HG02763 (cell line): ENCODE results near the gene FLAD1.
"Not testable (repeated sequence)": the region's sequence is repeated elsewhere in the genome, so short reads cannot be mapped to it uniquely, and the experiment has no call there.

ENCODE experiments used
- ATAC-seq: cut with Tn5 transposase; IDR thresholded peaks from one replicate; pipeline ENCODE4 v1.9.1; 2021; ENCODE audit warnings: mild to moderate bottlenecking, moderate library complexity; ENCODE audit not compliant: unreplicated experiment

FLAD1 gene

DNA sequence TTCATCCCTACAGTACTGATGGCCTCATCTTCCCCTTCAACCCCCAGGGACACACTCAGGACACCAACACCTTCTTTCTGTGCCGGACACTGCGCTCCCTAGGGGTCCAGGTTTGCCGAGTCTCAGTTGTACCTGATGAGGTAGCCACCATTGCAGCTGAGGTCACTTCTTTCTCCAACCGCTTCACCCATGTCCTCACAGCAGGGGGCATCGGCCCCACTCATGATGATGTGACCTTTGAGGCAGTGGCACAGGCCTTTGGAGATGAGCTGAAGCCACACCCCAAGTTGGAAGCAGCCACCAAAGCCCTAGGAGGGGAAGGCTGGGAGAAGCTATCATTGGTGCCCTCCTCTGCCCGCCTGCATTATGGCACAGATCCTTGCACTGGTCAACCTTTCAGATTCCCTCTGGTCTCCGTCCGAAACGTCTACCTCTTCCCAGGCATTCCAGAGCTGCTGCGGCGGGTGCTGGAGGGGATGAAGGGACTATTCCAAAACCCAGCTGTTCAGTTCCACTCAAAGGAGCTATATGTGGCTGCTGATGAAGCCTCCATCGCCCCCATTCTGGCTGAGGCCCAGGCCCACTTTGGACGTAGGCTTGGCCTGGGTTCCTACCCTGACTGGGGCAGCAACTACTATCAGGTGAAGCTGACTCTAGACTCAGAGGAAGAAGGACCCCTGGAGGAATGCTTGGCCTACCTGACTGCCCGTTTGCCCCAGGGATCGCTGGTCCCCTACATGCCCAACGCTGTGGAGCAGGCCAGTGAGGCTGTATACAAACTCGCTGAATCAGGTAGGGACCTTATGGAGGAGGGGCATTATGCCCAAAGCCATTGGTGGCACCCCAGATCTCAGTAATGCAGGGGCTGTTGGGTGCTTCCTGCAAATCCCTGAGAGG, 5.2 kb downstream of the FLAD1 start:
- no peak for ATAC-seq

DNA sequence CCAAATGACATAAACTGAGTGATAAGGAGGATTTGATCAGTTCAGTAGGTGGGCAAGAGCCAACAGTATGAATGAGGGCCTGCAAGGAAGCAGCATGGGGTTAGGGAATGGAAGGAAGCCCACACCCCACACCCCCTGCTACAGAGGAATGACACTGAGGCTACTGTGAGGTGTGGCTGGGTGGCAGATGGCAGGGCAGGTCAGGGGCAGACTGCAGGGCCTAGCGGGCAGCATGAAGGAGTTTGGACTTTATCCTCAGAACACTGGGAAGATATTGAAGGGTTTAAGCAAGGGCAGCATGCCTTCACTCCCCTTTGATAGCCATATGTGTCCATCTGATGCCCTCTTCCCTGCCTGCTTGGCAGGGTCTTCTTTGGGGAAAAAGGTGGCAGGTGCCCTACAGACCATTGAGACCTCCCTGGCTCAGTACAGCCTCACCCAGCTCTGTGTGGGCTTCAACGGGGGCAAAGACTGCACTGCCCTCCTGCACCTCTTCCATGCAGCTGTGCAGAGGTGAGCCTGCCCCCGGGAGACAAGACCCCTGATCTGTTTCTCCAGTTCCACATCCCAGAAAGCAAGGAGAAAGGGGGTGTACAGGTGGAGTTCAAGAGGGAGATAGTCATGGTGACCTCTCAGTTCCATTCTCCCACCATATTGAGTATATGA, 6.2 kb downstream of the FLAD1 start:
- ATAC-seq, result no peak

GRCh38 chr1:154990276-154990675, 7.1 kb downstream of the FLAD1 start:
- no peak for ATAC-seq

GRCh38 chr1:154992721-154993571, 9.8 kb downstream of the FLAD1 start:
- ATAC-seq, result no peak

DNA sequence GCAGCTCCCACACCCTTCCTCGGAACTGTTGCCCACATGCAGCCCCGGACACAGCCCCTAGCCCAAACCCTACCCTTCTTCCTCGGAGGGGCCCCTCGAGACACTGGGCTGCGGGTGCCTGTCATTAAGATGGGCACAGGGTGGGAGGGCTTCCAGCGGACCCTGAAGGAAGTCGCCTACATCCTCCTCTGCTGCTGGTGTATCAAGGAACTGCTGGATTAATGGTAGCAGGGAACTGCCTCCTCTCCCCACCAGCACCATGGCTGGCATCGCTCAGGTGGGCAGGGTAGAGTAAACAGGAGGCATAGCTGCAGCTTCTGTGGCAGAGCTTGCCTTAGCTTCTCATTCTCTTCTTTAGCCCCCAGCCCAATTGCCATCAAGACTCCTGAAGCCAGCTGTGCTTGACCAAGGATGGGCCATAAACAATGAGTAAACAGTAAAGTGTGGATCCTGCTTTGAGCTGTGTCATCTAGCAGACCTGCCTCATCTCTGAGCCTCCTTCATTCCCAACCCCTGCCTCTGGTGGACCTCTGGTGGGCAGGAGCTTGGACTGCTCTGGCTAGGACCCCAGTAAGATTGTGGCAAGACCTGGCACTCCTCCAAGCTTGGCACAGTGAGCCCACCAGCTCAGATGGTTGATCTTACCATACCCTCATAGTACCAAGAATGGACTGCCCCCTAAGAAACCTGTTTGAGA, 10.6 kb downstream of the FLAD1 start, which contains the start of gene LENEP:
LENEP (plus strand) TSS at position 15 of the 697 bp plus-strand sequence; CDS start at position 37, 22 bp downstream.
- no peak for ATAC-seq

- ATAC-seq, result no peak
Measured at GRCh38 chr1:154994269-154994587, 11.1 kb downstream of the FLAD1 start.

GRCh38 chr1:154994591-154994990, 11.4 kb downstream of the FLAD1 start:
- ATAC-seq, result no peak

DNA sequence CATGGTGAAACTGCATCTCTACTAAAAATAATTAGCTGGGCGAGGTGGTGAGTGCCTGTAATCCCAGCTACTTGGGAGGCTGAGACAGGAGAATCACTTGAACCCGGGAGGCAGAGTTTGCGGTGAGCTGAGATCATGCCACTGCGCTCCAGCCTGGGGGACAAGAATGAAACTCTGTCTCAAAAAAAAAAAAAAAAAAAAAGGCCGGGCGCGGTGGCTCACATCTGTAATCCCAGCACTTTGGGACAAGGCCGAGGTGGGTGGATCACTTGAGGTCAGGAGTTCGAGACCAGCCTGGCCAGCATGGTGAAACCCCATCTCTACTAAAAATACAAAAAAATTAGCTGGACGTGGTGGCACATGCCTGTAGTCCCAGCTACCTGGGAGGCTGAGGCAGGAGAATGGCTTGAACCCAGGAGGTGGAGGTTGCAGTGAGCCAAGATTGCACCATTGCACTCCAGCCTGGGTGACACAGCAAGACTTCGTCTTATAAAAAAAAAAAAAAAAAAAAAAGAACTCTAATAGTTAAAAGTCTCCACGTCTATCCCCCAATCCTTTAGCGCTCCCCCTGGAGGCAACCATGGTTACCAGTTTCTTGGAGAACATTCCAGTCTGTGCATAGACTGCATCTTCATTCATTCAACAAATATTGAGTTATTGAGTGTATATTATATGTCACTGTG, 12.3 kb downstream of the FLAD1 start:
- ATAC-seq, result not testable (repeated sequence)

GRCh38 chr1:154996966-154997701, 14.0 kb downstream of the FLAD1 start:
- no peak for ATAC-seq

DNA sequence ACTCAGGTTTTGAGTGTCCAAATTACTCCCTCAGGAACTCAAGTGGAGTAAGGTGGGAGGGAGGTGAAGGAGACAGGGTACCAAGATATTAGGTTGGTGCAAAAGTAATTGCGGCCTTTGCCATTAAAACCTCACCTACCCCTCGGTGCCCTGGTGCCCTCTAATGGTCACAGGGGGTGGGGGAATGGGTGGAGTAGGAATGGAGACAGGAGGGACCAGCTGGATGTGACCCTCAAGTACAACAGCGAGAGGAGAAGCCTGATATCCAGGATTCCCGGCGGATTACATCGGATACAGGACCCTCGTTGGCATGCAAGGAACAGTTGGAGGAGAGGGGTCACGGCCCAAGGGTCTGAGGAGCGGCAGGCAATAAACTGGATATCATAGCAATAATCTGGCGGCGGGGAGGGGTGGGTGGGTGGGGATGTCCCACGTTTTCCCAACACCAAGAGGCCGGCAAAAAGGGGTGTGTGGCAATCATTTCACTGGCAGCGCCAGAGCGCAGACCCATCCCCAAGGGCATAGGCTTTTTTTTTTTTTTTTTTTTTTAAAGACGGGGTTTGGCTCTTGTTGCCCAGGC, 15.1 kb downstream of the FLAD1 start:
- ATAC-seq, result no peak

DNA sequence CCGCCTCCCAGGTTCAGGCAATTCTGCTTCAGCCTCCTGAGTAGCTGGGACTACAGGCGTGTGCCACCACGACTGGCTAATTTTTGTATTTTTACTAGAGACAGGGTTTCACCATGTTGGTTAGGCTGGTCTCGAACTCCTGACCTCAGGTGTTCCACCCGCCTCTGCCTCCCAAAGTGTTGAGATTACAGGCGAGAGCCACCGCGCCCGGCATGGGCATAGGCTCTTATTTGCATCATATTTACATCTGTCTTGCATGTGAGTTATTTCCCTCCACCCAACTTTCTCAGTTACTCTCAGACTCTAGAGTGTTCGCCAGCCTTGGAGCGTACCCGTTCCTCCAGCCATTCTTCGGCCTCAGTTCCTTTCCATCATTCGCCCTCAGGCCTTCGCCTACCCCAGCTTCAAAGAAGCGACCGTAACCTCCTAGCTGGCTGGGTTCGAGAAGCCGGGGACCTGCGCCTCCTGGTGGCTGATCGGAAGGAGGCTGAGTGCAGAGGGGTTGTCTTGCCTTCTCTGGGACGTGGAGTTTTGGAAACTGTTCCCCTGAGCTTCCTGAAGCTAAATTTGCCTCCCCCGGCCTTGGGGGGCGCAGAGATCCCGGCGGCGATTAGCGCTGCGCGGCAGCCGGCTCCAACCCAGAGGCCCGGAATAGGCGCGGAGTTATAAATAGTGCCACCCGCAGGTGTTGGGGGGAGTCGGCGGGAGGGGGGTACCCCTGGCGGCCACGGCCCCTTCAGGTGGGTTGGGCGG, 15.8 kb downstream of the FLAD1 start:
- no peak for ATAC-seq

DNA sequence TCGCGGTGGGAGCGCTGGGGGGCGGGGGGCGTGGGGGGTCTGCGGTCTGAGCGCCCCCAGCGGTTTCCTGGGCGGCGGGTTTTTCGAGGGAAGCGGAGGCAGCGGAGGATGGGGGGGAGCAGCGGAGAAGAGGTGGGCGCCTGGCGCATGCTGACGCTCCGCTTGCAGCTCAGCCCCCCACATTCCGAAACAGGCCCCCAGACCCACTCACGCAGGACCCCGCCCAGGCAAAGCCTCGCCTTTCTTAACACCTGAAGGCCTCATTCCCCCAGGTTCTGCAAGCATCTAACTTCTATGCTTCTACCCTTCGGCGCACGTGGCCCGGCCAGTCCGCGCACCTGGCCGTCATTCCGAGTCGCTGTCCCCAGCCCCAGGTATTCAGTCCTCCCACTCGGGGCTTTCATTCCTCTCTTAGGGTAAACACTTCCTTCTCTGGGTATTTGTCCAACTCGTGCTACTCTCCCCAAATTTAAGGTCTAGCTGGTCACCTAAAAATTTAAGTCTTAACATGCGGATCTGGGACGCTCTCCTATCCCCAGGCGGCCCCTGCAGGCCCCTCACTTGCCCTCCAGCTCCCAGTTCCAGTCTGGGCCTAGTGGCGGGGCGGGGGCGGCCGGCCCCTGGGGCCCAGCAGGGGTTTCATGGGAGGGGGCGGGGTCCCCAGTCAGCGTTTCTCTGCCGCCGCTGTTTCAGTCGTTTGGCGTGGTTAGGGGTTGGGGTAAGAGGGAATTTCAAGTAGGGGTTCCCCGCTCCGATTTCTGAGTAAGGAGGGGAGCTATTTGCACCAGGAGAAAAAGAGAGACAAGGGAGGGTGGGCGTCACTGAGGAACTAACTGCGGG, 16.6 kb downstream of the FLAD1 start:
- ATAC-seq, result no peak

DNA sequence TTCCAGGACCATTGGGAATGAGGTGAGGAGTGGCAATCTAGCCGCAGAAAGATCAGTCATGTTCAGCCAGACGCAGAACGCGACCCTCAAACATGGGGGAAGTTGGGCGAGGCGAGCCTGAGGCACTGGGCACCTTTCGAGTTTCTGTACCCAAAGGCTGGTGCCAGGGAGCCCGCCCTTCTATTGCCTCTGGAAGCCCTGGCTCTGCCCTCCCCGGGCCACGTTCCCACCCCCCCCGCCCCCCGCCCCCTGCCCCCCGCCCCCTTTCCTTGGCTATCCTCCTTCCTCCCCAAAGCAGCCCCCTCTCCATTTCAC, 17.2 kb downstream of the FLAD1 start:
- ATAC-seq, result no peak

DNA sequence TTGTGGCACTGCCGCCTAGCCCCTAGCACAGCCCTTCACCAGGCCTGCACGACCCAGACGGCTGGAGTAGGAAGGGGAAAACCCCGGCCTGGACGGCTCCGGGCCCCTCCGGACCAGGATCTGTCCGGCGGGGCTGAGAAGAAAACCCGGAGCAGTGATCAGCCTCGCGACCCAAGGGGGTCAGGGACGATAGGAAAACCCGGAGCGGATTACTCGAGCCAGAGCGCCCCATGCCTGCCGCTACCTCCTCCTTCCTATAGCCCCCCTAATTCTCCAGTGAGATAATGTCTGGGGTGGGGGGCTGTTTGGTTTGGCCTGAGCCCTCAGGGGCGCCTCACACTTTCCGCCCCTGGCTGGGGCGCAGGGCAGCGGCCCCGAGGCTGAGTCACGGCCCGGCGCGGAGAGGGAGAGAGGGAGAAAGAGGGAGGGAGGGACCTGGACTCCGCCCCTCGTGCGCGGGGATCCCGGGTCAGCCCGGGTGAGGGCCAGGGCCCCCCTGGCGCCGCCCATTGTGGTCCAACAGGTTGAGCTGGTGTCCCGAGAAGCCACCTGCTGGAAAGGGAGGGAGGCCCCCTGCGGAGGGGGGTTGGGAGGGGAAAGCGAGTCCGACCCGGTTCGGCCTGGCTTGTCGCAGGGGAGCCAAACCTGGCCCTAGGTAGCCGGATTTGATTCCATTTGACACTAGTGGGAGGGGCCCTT, 17.7 kb downstream of the FLAD1 start:
- ATAC-seq, result peak; percentile 39

DNA sequence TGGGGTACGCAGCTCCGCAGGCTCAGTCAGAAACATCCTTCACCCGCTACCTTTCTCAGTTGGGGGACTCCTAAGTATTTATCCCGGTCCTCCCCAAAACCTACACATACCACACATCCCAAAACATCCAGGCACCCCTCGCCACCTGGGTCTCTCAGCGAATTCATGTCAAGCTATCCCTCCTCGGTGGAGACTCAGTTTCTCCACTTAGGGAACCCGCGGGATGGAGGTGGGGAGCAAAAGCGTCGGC, 18.2 kb downstream of the FLAD1 start:
- ATAC-seq, result no peak

GRCh38 chr1:155001675-155002463, 18.7 kb downstream of the FLAD1 start:
- peak; percentile 57 for ATAC-seq
